RKO (cell line): ENCODE data around the gene TUBB2B.
A peak's percentile ranks its signal among the peaks of the same experiment; 100 is the strongest.
"Not testable (repeated sequence)": the region's sequence is repeated elsewhere in the genome, so short reads cannot be mapped to it uniquely, and the experiment has no call there.

Experiments used
- DNase-seq: peaks from one replicate; pipeline ENCODE4 v3.0.0-alpha.2; 2016; ENCODE audit warnings: low spot score

TUBB2B gene

GRCh38 chr6:3186974-3187382 lies 40.5 kb downstream of the TUBB2B start:
- no peak for DNase-seq

GRCh38 chr6:3183066-3183465 lies 44.4 kb downstream of the TUBB2B start:
- DNase-seq = no peak

- no peak for DNase-seq
Observed at GRCh38 chr6:3181105-3181504, 46.3 kb downstream of the TUBB2B start.

- not testable (repeated sequence) for DNase-seq
Observed at GRCh38 chr6:3179945-3180344, 47.5 kb downstream of the TUBB2B start.

- not testable (repeated sequence) for DNase-seq
Observed at GRCh38 chr6:3178666-3179065, 48.8 kb downstream of the TUBB2B start.

GRCh38 chr6:3176562-3177355 lies 50.7 kb downstream of the TUBB2B start:
- peak; percentile 88 for DNase-seq

GRCh38 chr6:3175715-3176402 lies 51.6 kb downstream of the TUBB2B start:
- DNase-seq = no peak
